GM21786 (cell line): ENCODE results near the gene DCAKD.

Experiments
- ATAC-seq: cut with Tn5 transposase; IDR thresholded peaks from one replicate; pipeline ENCODE4 v1.9.1; 2021; ENCODE audit not compliant: unreplicated experiment

DCAKD gene

GRCh38 chr17:44977814-44978550 is 73.5 kb downstream of the DCAKD start:
- ATAC-seq: no peak

- ATAC-seq: no peak
Measured at GRCh38 chr17:44977065-44977464, 74.4 kb downstream of the DCAKD start.

- ATAC-seq: no peak
Measured at GRCh38 chr17:44976206-44976605, 75.2 kb downstream of the DCAKD start.
